BE2C (cell line): ENCODE results near the gene REPIN1.
A peak's percentile ranks its signal among the peaks of the same experiment; 100 is the strongest.
"Not testable (repeated sequence)": the region's sequence is repeated elsewhere in the genome, so short reads cannot be mapped to it uniquely, and the experiment has no call there.

Source experiments
- DNase-seq: peaks from one replicate; pipeline ENCODE4 v3.0.0-alpha.2; 2020
- H3K27me3 ChIP-seq: fragments of 250-450 bp; sonication (Bioruptor Pico); 2 replicates; pipeline ENCODE4 v1.5.1; 2020; ENCODE audit warnings: mild to moderate bottlenecking
- H3K36me3 ChIP-seq: fragments of 250-450 bp; sonication (Bioruptor Pico); 2 replicates; pipeline ENCODE4 v1.5.1; 2020; ENCODE audit warnings: mild to moderate bottlenecking
- H3K4me1 ChIP-seq: fragments of 250-450 bp; sonication (Bioruptor Pico); 2 replicates; pipeline ENCODE4 v1.5.1; 2020
- H3K4me3 ChIP-seq: 2 replicates; pipeline ENCODE4 v1.5.1; 2011; ENCODE audit warnings: low read depth, low read length
- H3K9me3 ChIP-seq: fragments of 250-450 bp; sonication (Bioruptor Pico); 2 replicates; pipeline ENCODE4 v1.5.1; 2020
- CTCF ChIP-seq: IDR thresholded peaks from 2 replicates; pipeline ENCODE4 v1.5.1; 2012; ENCODE audit warnings: mild to moderate bottlenecking, low read depth, low read length

Gene REPIN1

GRCh38 chr7:150382123-150382843 is 13.7 kb downstream of the REPIN1 start:
- Histone ChIP-seq H3K9me3 (no peaks in the 10 kb centered on the region), H3K4me3 (no peak overlapping the region), H3K36me3 (no peaks in the 10 kb centered on the region), H3K4me1 (peaks cover 4% of the 10 kb centered on the region; the same call in 1 of the 2 replicates), H3K27me3 (no peaks in the 10 kb centered on the region)
- TF ChIP-seq CTCF = no peak
- DNase-seq = no peak

DNA sequence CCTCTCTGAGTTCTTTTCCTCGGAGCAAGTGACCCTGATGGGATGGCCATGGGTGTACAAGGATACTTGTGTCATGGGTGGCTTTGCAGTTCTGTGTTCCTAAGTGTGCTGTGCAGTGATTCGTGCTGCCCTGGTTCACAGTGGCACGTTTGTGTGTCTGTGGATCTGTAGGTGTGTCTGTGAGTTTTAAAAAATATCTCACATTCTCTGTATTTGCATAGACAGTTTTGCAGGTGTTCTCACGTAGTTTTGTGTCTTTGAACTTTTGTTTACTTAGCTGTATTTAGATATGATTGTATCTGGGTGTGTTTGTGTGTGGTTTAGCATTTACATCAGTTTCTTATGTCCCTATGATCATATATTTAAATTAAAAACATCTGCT is 14.2 kb downstream of the REPIN1 start:
- no peak for DNase-seq
- H3K9me3 ChIP-seq = no peaks in the 10 kb centered on the region
- H3K36me3 ChIP-seq = no peaks in the 10 kb centered on the region
- no peaks in the 10 kb centered on the region for H3K27me3 ChIP-seq
- no peak for TF ChIP-seq CTCF
- peaks cover 4% of the 10 kb centered on the region; the same call in 1 of the 2 replicates for H3K4me1 ChIP-seq
- no peak overlapping the region for H3K4me3 ChIP-seq

DNA sequence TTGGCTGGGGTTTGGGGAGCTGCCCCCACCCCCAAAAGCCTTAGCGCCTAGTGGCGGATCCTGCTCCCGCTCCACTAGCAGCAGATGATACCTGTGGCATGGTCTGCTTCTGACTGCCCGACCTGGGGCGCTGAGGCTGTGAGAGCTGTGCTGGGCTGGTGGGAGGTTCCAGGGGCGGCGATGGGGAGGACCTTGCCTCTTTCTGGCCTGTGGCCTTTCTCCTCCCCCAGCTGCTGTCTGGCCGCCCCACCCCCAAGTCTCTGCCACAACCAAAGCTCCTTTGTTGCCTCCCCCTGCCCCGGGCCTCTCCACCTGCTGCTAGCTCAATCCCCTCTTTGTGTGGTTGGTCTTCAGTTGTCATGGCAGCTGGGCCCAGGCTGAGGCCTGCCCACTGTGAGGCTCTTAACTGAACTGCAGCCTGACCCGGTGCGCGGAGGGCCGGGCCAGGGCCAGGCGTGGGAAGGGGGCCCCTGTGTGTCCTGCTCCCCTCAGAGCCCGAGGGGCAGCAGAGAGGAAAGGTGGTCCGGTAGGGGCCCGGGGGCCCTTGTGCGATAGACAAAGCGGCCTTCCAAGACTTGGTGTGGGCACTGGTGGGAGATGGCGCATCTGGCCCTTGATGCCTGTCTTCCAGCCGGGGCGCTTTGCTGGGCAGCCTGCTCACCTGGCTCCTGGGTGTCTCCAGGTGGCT is 15.2 kb downstream of the REPIN1 start:
- TF ChIP-seq CTCF = no peak
- no peaks in the 10 kb centered on the region for H3K9me3 ChIP-seq
- peak; percentile 51 for DNase-seq
- H3K4me3 ChIP-seq = no peak overlapping the region
- H3K36me3 ChIP-seq = no peaks in the 10 kb centered on the region
- peaks cover 9% of the 10 kb centered on the region for H3K4me1 ChIP-seq
- H3K27me3 ChIP-seq = no peaks in the 10 kb centered on the region

- DNase-seq = no peak
These were observed 16.0 kb downstream of the REPIN1 start for GRCh38 chr7:150384406-150385301.

DNA sequence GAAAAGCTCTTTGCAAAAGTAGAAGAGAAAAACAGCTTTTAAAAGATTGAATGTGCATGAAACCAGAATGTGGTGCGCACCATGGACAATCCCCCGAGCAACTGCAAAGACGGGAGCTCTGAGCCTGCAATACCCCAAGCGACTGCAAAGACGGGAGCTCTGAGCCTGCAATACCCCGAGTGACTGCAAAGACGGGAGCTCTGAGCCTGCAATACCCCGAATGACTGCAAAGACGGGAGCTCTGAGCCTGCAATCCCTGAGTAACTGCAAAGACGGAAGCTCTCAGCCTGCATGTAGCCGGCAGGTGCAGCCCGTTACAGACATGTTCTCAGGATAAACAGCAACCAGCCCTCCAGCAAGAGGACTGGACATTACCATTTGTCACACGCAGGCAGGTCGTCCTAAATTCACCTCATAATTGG is 16.7 kb downstream of the REPIN1 start:
- no peak for DNase-seq
- no peak for TF ChIP-seq CTCF
- H3K4me3 ChIP-seq = no peak overlapping the region
- H3K36me3 ChIP-seq = peaks cover 3% of the 10 kb centered on the region; the same call in 1 of the 2 replicates
- H3K9me3 ChIP-seq = no peaks in the 10 kb centered on the region
- H3K27me3 ChIP-seq = no peaks in the 10 kb centered on the region
- peaks cover 13% of the 10 kb centered on the region for H3K4me1 ChIP-seq

More at GRCh38 chr7:150384406-150385301, 16.0 kb downstream of the REPIN1 start:
- H3K27me3 ChIP-seq = no peaks in the 10 kb centered on the region
- H3K4me3 ChIP-seq = no peak overlapping the region
- peaks cover 3% of the 10 kb centered on the region; the same call in 1 of the 2 replicates for H3K36me3 ChIP-seq
- H3K9me3 ChIP-seq = no peaks in the 10 kb centered on the region
- peaks cover 13% of the 10 kb centered on the region for H3K4me1 ChIP-seq
- no peak for TF ChIP-seq CTCF

- not testable (repeated sequence) for DNase-seq, H3K27me3 ChIP-seq, H3K9me3 ChIP-seq, H3K36me3 ChIP-seq, H3K4me3 ChIP-seq
- H3K4me1 ChIP-seq = peaks cover 13% of the 10 kb centered on the region
These were observed 17.3 kb downstream of the REPIN1 start for GRCh38 chr7:150385884-150386283.
